HL-60/S4 treated with phorbol 12-myristate 13-acetate at 8.2 ng/mL for 4 days and 3 days (cell line): ENCODE results near the gene SMTNL2.
"Not testable (repeated sequence)": the region's sequence is repeated elsewhere in the genome, so short reads cannot be mapped to it uniquely, and the experiment has no call there.

ENCODE experiments used
- in situ Hi-C: fragments of 300-500 bp; cut with MboI; formaldehyde crosslinking; loops from 2 replicates; pipeline ENCODE4 v1.15.0; 2022; ENCODE audit warnings: low sequenced_read_pairs

SMTNL2 gene

GRCh38 chr17:4559139-4559791, 25.1 kb upstream of the SMTNL2 start:
- in situ Hi-C loops = loop anchor here (25.0 kb wide), 1 partner anchor 328 kb away; the partner anchor contains the start of gene C17orf107

DNA sequence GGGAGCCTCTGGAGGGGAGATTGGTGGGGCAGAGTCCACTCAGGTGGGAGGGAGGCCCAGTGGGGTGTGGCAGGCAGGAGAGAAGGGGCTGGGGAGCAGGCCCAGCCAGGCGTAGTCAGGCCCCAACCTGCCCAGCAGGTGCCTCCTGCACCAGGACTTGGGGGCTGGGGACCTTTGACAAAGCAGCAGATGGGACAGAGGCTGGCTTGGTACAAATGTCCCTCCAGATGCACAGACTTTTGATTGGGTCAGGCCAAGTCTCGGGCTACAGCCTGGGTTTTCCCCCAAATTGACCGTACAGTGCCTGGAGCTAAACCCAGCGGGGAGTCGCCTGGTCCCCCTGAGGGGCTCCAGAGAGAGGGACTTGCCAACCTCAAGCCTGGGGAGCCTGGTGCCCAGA, 24.4 kb upstream of the SMTNL2 start:
- in situ Hi-C loops = loop anchor here (25.0 kb wide), 1 partner anchor 327 kb away; the partner anchor contains the start of gene C17orf107

DNA sequence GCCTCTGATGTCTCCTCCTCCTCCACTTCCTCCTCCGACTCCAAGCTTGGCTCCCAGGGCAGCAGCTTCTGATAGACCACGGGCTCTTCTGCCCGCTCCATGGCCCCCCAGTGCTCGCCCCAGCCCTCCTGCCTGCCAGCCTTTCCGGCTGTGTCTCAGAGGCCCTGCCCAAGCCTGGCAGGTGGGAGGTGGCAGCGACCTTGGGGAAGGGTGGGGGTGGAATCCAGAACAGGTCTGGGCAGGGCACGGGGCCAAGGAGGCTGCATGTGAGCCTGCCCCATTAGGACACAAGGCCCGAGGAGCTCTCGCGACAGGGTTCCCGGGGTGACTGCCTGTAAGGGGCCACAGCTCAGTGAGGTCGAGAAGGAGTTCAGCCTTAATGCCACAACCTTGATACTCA, 23.9 kb upstream of the SMTNL2 start, which contains the start of gene GGT6:
TSS of gene GGT6 (minus strand) at position 157 of the 400 bp plus-strand sequence. CDS start at position 101, 56 bp downstream.
- in situ Hi-C loops = loop anchor here (25.0 kb wide), 1 partner anchor 327 kb away; the partner anchor contains the start of gene C17orf107

GRCh38 chr17:4560837-4561256, 23.5 kb upstream of the SMTNL2 start:
- in situ Hi-C loops = loop anchor here (25.0 kb wide), 1 partner anchor 326 kb away; the partner anchor contains the start of gene C17orf107

GRCh38 chr17:4562015-4562969, 22.0 kb upstream of the SMTNL2 start:
- in situ Hi-C loops = loop anchor here (25.0 kb wide), 1 partner anchor 325 kb away; the partner anchor contains the start of gene C17orf107

DNA sequence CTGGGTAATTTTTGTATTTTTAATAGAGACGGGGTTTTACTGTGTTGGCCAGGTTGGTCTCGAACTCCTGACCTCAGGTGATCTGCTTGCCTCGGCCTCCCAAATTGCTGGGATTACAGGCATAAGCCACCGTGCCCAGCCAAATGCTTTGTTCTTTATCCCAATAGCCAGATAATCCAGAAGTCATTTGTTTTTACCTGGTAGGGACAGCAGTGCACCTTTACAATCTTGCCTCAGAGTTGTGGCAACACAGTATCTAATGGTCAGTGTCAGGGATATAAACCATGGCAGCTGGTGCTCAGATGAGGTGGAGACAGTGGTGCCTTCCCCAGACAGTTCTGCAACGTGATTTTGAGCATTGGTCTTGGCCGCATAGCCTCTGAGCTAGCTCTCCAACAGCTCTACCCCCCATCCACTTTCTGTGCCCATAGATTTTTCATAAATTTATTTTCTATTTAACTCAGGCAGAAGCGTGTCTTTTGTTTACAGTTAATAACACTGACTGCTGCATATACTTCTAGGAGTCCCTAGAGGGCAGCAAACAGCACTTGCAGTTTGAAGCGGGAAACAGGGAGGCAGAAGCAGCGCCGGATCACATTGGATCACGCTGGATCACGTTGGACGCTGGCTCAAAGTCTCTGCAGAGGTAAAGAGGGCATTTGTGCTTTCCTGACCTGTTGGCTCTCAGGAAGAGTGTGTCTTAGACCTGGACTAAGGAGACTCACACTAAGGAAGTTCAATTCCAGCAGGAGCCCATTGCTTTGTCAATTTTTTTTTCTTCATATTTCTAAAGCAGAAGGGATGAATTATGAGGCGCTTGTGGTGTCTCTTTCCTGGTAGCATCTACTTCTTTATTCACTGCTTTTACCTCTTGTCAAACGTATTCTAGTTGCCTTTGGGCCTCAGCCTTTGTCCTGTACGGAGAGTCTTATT, 18.9 kb upstream of the SMTNL2 start:
- in situ Hi-C loops = loop anchor here (25.0 kb wide), 1 partner anchor 322 kb away; the partner anchor contains the start of gene C17orf107

- in situ Hi-C loops = loop anchor here (25.0 kb wide), 1 partner anchor 321 kb away; the partner anchor contains the start of gene C17orf107
Observed at GRCh38 chr17:4566785-4567184, 17.5 kb upstream of the SMTNL2 start.

DNA sequence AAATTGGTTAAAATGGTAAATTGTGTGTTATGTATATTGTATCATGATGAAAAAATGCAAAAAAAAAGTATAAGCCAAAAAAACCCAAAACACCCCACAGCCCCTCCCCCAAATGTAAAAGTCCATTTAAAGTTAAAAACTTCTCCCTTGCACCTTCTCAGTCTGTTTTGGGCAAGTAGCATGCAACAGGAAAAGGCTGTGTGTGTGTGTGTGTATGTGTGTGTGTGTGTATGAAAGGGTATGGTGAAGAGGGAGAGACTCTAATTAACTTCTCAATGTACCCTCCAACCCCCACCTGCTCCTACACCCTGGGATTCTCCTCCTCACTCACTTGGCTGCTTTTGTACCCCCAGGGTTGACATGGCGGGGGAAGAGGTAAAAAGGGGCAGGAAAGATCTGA, 14.7 kb upstream of the SMTNL2 start:
- in situ Hi-C loops = loop anchor here (25.0 kb wide), 1 partner anchor 318 kb away; the partner anchor contains the start of gene C17orf107

DNA sequence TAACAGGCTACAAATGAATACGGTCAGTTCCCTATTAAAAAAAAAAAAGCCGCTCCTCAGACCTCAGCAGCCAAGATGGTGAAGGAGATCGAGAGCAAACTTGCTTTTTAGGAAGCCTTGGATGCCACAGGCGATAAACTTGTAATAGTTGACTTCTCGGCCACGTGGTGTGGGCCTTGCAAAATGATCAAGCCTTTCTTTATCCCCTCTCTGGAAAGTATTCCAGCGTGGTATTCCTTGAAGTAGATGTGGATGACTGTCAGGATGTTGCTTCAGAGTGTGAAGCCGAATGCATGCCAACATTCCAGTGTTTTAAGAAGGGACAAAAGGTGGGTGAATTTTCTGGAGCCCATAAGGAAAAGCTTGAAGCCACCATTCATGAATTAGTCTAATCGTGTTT, 12.2 kb upstream of the SMTNL2 start:
- in situ Hi-C loops = loop anchor here (25.0 kb wide), 1 partner anchor 315 kb away; the partner anchor contains the start of gene C17orf107

DNA sequence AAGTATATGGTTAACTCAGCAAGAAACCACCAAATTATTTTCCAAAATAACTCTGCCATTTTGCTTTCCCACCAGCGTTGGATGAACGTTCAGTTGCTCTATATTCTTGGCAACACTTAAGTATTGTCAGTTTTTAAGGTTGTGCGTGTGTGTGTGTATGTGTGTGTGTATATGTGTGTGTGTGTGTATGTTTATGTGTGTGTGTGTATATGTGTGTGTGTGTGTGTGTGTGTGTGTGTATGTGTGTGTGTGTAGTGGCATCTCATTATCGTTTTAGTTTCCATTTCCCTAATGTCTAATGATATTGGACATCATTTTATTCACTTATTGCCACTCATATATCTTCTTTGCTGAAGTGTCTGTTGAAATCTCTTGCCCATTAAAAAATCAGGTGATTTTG, 11.2 kb upstream of the SMTNL2 start:
- in situ Hi-C loops = loop anchor here (25.0 kb wide), 1 partner anchor 314 kb away; the partner anchor contains the start of gene C17orf107

- in situ Hi-C loops = loop anchor here (25.0 kb wide), 1 partner anchor 314 kb away; the partner anchor contains the start of gene C17orf107
Observed at GRCh38 chr17:4573669-4574068, 10.7 kb upstream of the SMTNL2 start.

GRCh38 chr17:4574448-4575045, 9.8 kb upstream of the SMTNL2 start:
- in situ Hi-C loops = loop anchor here (25.0 kb wide), 1 partner anchor 313 kb away; the partner anchor contains the start of gene C17orf107

DNA sequence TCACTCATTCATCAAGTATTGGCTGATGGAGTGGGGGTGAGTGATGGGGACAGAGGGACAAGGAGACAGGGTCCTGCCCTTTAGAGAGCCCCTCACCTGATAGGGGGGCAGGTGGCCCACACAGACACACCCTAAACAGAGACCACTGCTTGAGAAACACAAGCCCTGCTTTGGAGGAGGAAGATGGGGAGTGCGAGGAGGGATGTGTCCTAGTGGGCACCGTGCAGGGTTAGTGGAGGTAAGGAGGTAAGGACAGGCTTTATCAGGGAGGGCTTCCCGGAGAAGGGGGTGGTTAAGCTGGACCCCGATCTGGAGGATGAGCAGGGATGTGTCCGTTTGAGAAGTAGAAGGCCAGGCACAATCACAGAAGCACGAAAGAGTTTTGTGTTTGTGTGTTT, 8.2 kb upstream of the SMTNL2 start:
- in situ Hi-C loops = no loop called here

DNA sequence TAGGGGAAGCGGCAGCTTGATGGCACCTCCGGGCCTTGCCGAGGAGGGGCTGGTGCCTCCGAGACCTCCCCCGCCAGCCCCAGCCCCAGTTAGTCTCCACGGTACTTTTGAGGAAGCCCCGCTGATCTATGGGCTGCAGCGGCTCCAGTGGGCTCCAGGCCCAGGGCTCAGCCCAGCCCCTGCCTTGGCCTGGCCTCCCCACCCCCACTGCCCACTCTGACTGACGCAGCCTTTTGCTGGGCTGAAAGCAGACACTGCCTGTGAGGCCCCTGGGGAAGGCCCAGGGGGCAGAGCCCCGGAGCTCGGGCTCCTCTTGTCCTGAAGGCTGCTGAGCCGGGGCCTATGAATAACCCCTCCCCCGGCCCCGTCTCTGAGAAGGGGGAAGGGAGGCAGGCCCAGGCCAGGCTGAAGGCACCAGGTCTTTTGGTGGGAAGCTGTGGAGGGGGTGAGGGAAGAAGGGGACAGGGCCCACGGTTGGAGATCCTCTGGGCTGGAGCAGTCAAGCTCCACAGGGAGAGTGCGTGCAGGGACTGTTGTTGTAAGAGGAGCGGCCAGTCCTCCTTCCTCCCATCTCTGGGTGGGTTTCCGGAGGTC, 7.5 kb upstream of the SMTNL2 start:
- in situ Hi-C loops = no loop called here

- in situ Hi-C loops = no loop called here
Observed at GRCh38 chr17:4577386-4577993, 6.8 kb upstream of the SMTNL2 start.

DNA sequence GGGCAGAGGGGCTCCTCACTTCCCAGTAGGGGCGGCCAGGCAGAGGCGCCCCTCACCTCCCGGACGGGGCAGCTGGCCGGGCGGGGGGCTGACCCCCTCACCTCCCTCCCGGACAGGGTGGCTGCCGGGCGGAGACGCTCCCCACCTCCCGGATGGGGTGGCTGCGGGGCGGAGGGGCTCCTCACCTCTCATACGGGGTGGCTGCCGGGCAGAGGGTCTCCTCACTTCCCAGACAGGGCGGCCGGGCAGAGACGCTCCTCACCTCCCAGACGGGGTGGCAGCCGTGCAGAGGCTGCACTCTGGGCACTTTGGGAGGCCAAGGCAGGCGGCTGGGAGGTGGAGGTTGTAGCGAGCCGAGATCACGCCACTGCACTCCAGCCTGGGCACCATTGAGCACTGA, 6.0 kb upstream of the SMTNL2 start:
- in situ Hi-C loops = not testable (repeated sequence)

GRCh38 chr17:4579678-4580077, 4.7 kb upstream of the SMTNL2 start:
- in situ Hi-C loops = no loop called here

DNA sequence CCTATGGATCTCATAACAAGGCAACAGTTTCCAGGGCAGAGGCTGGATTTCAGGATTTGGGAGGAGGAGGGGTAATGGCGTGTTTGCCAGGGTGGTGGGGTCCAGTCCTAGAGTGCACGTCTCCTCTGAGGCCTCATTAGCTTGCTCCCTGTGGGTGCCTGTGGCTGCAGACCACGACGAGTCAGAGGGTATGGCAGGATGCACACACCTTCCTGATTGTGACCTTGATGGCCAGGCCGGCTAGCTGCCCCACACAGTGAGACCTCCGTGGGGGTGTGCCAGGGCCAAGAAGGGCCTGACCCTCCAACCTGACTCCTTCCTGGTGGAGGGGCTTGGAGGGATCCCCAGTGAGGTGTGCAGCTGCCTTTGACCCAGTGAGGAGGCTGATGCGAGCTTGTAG, 4.0 kb upstream of the SMTNL2 start:
- in situ Hi-C loops = no loop called here

- in situ Hi-C loops = no loop called here
Observed at GRCh38 chr17:4582101-4582501, 2.2 kb upstream of the SMTNL2 start.
